ENCODE data around the gene TBC1D14. TPM values are rescaled to one million over a fixed set of nuclear protein-coding genes. Genes with fewer than 3 reads are reported as not detected.

Gene TBC1D14
- total and polyA plus RNA-seq, 9 of the 15 experiments (the other 6 are each of a cell fraction or from before 2014, with no cell fraction given), result 2.1 to 59.6 (median 44.8) TPM

- Histone ChIP-seq H3K9me3 (replicated peaks; ENCODE audit: control insufficient read depth, insufficient read depth, low read depth, low read length) (no peaks in the 10 kb centered on the region), H3K79me2 (ENCODE audit: control insufficient read depth, insufficient read depth, low read length) (no peaks in the 10 kb centered on the region), H2AFZ (ENCODE audit: low read depth, low read length) (peak overlapping the region; percentile 47; the same call in 1 of the 2 replicates), H3K9me1 (ENCODE audit: control insufficient read depth, insufficient read depth, low read length) (no peaks in the 10 kb centered on the region), H3K4me2 (ENCODE audit: insufficient read depth, low read length) (no peak overlapping the region), H3K9ac (ENCODE audit: insufficient read depth in 1 of 2, low read depth in 2 of 2, low read length in 2 of 2) (peak overlapping the region in 1 of 2 experiments; percentile 70; a peak in 1 of 4 replicates), H3K4me3 (no peak overlapping the region), H3K27ac (ENCODE audit: extremely low read depth, low read depth, low read length) (no peak overlapping the region), H3K27me3 (ENCODE audit: control insufficient read depth in 2 of 2, insufficient read depth in 2 of 2, low read length in 2 of 2) (no peaks in the 10 kb centered on the region), H3K36me3 (ENCODE audit: control insufficient read depth, insufficient read depth, low read length) (no peaks in the 10 kb centered on the region), H3K4me1 (replicated peaks in 1 of 2; ENCODE audit: control insufficient read depth in 2 of 2, insufficient read depth in 2 of 2, low read length in 2 of 2) (peaks cover 11 to 34% of the 10 kb centered on the region in 2 experiments; a peak in 4 of 5 replicates), H4K20me1 (replicated peaks; ENCODE audit: control insufficient read depth, insufficient read depth, low read length) (no peaks in the 10 kb centered on the region)
- no TSS peak for BruUV-seq (replicated peaks)
- ChIA-PET POLR2A (interaction anchor here (1.2 to 2.1 kb wide), 3 partner anchors 9 to 169 kb away, joined by 3 to 16 read pairs (median 4); partner anchors contain the start of genes TADA2B and TBC1D14), CTCF (ENCODE audit: low intra/inter-chr PET ratio) (no interaction called here)
- intact Hi-C loops (cut with micrococcal nuclease) (no loop called here), in situ Hi-C loops (cut with MboI) (loop anchor here (5.0 kb wide), 1 partner anchor 172 kb away; no protein-coding TSS in a partner anchor)
- ATAC-seq (peak; percentile 14; the same call in 1 of the 3 replicates), FAIRE-seq (no peak), DNase-seq (ENCODE audit: extremely low read depth in 1 of 4, low spot score in 3 of 4) (no peak)
- TF ChIP-seq EGR1 (conservative IDR thresholded peaks at IDR 0.05), result peak; percentile 70
- peak; percentile 60; the same call in 1 of the 2 replicates for TF ChIP-seq ZSCAN29 (IDR thresholded peaks at IDR 0.05)
- TF ChIP-seq ZNF445 (CRISPR knock-in tag; IDR thresholded peaks at IDR 0.05; ENCODE audit: low read depth), result no peak
- WGBS (ENCODE audit: insufficient coverage, low coverage, missing lambda C conversion rate), result 67% methylated on average over 8 of the region's 10 CpGs
Observed at GRCh38 chr4:6900181-6900812, 9.3 kb upstream of the TBC1D14 start.

- no peak overlapping the region for H3K4me2 ChIP-seq (ENCODE audit: insufficient read depth, low read length)
- H3K4me1 ChIP-seq (replicated peaks in 1 of 2; ENCODE audit: control insufficient read depth in 2 of 2, insufficient read depth in 2 of 2, low read length in 2 of 2), result peaks cover 11 to 34% of the 10 kb centered on the region in 2 experiments; a peak in 4 of 5 replicates
- H3K27ac ChIP-seq (ENCODE audit: extremely low read depth, low read depth, low read length), result no peak overlapping the region
- no peaks in the 10 kb centered on the region for H3K9me1 ChIP-seq (ENCODE audit: control insufficient read depth, insufficient read depth, low read length)
- H3K36me3 ChIP-seq (ENCODE audit: control insufficient read depth, insufficient read depth, low read length), result no peaks in the 10 kb centered on the region
- 54% methylated on average over 8 of the region's 12 CpGs for WGBS (ENCODE audit: insufficient coverage, low coverage, missing lambda C conversion rate)
- ChIA-PET POLR2A (interaction anchor here (1.2 to 2.1 kb wide), 3 partner anchors 8 to 170 kb away, joined by 3 to 16 read pairs (median 4); partner anchors contain the start of genes TADA2B and TBC1D14), CTCF (ENCODE audit: low intra/inter-chr PET ratio) (no interaction called here)
- in situ Hi-C loops (cut with MboI), result loop anchor here (5.0 kb wide), 1 partner anchor 171 kb away; no protein-coding TSS in a partner anchor
- no peak for DNase-seq (ENCODE audit: extremely low read depth in 1 of 4, low spot score in 3 of 4)
- TF ChIP-seq FOXJ2 (tag; IDR thresholded peaks at IDR 0.05) (no peak), ZNF143 (CRISPR knock-in tag; IDR thresholded peaks at IDR 0.05) (no peak), PYGO2 (tag; IDR thresholded peaks at IDR 0.05) (no peak), TBP (optimal IDR thresholded peaks at IDR 0.05; ENCODE audit: low read depth, low read length) (no peak), FOXJ3 (CRISPR knock-in tag; IDR thresholded peaks at IDR 0.05) (no peak), ATF7 (IDR thresholded peaks at IDR 0.05) (no peak), SMAD3 (CRISPR knock-in tag; conservative IDR thresholded peaks at IDR 0.05) (no peak), E2F3 (CRISPR knock-in tag; IDR thresholded peaks at IDR 0.05) (no peak), HDAC3 (IDR thresholded peaks at IDR 0.05; ENCODE audit: borderline replicate concordance, partially characterized antibody) (no peak)
- FAIRE-seq, result no peak
- intact Hi-C loops (cut with micrococcal nuclease), result no loop called here
- H3K9me3 ChIP-seq (replicated peaks; ENCODE audit: control insufficient read depth, insufficient read depth, low read depth, low read length), result no peaks in the 10 kb centered on the region
- H3K79me2 ChIP-seq (ENCODE audit: control insufficient read depth, insufficient read depth, low read length), result no peaks in the 10 kb centered on the region
- no peaks in the 10 kb centered on the region for H4K20me1 ChIP-seq (replicated peaks; ENCODE audit: control insufficient read depth, insufficient read depth, low read length)
- H3K9ac ChIP-seq (ENCODE audit: insufficient read depth in 1 of 2, low read depth in 2 of 2, low read length in 2 of 2), result peak overlapping the region in 1 of 2 experiments; percentile 23; a peak in 2 of 4 replicates
- H2AFZ ChIP-seq (ENCODE audit: low read depth, low read length), result no peak overlapping the region; the same call in 1 of the 2 replicates
- BruUV-seq (replicated peaks), result no TSS peak
- H3K4me3 ChIP-seq, result no peak overlapping the region
- no peaks in the 10 kb centered on the region for H3K27me3 ChIP-seq (ENCODE audit: control insufficient read depth in 2 of 2, insufficient read depth in 2 of 2, low read length in 2 of 2)
- ATAC-seq, result peak; percentile 38
Observed at GRCh38 chr4:6900956-6901355, 8.7 kb upstream of the TBC1D14 start.

All from K562 (cell line).